GM21717 (cell line): ENCODE data around the gene ZFHX2.
"Not testable (repeated sequence)": the region's sequence is repeated elsewhere in the genome, so short reads cannot be mapped to it uniquely, and the experiment has no call there.

ENCODE experiments used
- ATAC-seq: cut with Tn5 transposase; IDR thresholded peaks from one replicate; pipeline ENCODE4 v1.9.1; 2021; ENCODE audit warnings: mild to moderate bottlenecking, moderate library complexity; ENCODE audit not compliant: unreplicated experiment

The ZFHX2 gene

GRCh38 chr14:23544511-23545447, 6.8 kb downstream of the ZFHX2 start:
- no peak for ATAC-seq

DNA sequence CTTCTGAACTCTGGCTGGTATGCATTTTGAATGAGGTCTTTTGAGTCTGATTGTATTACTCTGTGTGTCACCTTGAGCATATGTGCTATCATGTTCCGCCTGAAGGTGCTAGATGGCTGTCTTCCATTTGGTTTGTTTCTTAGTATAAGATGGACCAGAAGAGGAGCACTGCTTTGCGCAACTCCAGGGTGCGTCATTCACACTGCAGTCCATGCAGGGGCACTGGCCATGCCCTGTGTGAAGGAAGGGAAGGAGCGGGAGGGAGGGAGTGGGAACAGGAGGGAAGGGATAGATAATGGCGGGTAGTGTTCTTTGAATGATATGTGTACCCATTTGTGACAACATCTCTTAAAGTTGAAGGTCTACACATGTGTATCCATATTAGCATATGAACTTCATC, 8.2 kb downstream of the ZFHX2 start:
- ATAC-seq, result no peak

- ATAC-seq, result no peak
Observed at GRCh38 chr14:23542261-23542660, 9.3 kb downstream of the ZFHX2 start.

DNA sequence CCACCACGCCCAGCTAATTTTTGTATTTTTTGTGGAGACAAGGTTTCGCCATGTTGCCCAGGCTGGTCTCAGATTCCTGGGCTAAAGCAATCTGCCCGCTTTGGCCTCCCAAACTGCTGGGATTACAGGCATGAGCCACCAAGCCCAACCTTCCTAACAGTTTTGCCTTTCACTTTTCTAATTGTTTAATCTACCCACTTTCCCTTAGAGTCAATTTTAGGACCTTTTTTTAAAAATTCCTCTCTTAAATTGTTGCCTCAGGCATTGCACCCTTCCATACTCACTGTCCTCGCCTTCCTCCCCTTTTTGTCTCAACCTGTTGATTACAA, 11.5 kb downstream of the ZFHX2 start:
- no peak for ATAC-seq

- no peak for ATAC-seq
Observed at GRCh38 chr14:23539248-23540140, 12.1 kb downstream of the ZFHX2 start.

GRCh38 chr14:23538785-23539184, 12.8 kb downstream of the ZFHX2 start:
- ATAC-seq, result no peak

GRCh38 chr14:23538050-23538718, 13.4 kb downstream of the ZFHX2 start:
- no peak for ATAC-seq

- no peak for ATAC-seq
Observed at GRCh38 chr14:23537351-23538049, 14.1 kb downstream of the ZFHX2 start.

DNA sequence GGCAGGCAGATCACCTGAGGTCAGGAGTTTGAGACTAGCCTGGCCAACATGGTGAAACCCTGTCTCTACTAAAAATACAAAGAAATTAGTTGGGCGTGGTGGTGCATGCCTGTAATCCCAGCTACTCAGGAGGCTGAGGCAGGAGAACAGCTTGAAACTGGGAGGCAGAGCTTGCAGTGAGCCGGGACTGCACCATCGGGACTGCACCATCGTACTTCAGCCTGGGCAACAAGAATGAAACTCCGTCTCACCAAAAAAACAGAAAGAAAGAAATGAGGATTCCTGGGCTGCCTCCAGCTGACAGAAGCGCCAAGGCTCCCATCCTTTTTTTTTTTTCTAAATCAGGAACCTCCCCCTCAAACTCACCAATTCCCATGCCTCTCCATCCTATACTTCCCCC, 14.7 kb downstream of the ZFHX2 start:
- not testable (repeated sequence) for ATAC-seq

GRCh38 chr14:23536494-23536893, 15.1 kb downstream of the ZFHX2 start:
- no peak for ATAC-seq

GRCh38 chr14:23535943-23536342, 15.6 kb downstream of the ZFHX2 start:
- no peak for ATAC-seq

DNA sequence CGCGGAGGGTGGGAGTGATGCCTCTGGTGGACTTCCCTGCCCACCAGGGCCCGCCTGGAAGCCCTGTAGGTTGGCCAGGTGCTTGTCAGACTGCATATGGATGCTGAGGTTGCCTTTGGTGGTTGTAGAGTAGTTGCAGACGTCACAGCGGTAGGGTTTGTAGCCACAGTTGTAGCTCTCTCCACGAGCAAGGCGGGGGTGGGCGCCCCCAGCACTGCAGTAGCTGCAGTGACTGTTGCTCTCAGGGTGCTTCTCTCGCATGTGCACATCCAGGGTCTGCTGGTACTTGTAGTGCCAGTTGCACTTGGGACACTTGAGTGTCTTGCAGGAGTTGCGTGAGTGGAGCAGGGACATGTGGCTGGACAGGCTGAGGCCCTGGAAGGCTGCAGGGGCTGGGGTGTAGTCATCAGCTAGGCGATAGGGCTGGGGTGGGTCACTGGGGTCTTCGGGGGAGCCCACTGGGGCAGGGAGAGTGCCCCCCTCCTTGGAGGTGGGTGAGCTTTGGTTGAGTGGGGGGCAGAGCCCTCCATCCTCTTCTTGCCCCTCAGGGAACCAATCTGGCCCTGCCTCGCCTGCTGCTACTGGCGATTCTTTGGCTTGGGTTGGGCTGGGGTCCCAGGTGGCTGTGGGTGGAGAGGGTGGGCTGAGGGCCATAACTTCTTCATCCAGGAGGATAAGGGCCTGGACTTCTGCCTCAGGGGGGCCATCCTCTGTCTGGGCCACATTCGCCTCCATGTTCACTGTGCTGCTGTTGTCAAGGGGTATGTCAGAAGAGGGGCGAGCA, 17.7 kb downstream of the ZFHX2 start:
- no peak for ATAC-seq

- ATAC-seq, result no peak
Observed at GRCh38 chr14:23532658-23533057, 18.9 kb downstream of the ZFHX2 start.

DNA sequence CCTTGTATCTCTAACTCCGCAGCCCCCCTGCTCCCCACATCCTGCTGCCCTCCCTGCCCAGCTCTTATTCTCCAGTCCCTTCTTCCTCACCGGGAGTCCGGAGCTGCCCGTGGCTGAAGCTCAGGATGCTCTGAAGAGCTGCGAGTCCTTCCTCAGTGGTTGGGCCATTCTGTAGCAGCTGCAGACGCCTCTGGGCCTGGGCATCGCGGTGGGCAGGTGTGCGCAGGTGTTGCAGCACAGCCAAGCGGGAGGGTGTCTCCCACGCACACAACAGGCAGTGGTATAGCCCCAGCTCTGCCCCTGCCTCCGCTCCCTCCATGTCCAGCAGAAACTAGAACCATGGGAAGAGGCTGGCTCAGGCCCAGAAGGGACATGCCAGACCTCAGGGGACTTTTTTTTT, 20.2 kb downstream of the ZFHX2 start:
- ATAC-seq, result no peak

- ATAC-seq, result no peak
Observed at GRCh38 chr14:23530375-23531055, 21.1 kb downstream of the ZFHX2 start.

GRCh38 chr14:23529016-23529415, 22.5 kb downstream of the ZFHX2 start:
- ATAC-seq, result no peak

GRCh38 chr14:23528555-23528954, 23.0 kb downstream of the ZFHX2 start:
- ATAC-seq, result no peak

GRCh38 chr14:23525611-23526010, 26.0 kb downstream of the ZFHX2 start:
- ATAC-seq, result no peak

DNA sequence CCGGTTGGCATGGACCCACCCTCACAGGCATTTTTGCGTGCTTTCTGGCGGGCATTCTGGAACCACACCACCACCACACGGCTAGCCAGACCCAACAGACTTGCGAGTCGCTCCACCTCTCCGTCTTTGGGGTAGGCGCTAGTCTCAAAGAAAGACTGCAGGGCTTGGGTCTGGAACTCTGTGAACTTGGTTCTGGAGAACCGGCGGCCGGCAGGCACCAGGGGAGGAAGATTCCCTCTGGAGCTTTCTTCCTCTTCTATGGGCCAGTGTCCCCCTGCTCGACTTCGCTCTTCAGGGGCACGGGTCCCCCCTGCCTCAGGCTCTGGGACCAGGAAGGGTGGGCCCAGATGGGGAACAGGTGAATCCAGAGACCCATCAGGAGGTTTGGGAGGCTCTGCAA, 26.6 kb downstream of the ZFHX2 start:
- no peak for ATAC-seq
